Activated CD4-positive, CD25-positive, alpha-beta regulatory T cell treated with anti-CD3 and anti-CD28 coated beads, Interleukin-2, amount 50 U/mL, for 16 hours (primary cell): ENCODE results near the gene POP7.

Source experiments
- DNase-seq: peaks from one replicate; pipeline ENCODE4 v3.0.0-alpha.2; 2020; ENCODE audit warnings: low read depth, low spot score

POP7 gene

DNA sequence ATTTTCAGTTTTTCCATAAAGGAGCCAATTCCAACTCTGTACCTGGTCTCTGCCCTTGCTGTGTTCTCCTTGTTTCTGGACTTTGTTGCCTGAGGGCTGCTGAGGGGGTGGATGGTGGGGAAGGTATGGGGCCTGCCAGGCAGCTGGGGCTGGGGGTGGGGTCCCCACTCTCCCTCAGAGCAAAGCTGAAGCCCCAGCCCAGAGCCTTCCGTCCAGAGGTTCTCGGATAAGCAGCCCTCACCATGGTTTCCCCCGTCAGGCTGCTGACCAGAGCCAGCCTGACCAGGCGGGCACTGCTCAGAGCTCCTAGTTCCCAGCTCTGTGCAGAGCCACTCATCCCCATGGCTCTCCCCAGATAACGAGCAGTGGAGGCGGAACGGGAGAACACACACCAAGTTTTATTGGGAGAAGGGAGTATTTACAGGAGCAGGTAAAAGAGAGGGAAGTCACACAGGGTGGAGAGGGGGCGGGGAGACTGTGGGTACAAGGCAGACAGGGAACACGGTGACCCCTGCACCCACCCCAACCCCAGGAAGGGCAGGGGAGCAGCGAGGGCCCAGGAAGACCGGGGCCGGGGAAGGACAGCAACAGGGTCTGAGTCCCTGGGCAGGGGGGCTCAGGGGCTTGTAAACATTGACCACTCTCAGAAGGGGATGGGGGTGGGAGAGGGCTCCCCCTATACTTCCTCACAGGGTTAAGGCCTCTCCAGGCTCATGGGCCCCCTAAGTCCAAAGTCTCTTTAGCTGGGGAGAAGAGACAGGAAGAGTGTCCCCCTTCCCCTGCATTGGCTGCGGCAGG, 26.6 kb upstream of the POP7 start:
- DNase-seq, result no peak

DNA sequence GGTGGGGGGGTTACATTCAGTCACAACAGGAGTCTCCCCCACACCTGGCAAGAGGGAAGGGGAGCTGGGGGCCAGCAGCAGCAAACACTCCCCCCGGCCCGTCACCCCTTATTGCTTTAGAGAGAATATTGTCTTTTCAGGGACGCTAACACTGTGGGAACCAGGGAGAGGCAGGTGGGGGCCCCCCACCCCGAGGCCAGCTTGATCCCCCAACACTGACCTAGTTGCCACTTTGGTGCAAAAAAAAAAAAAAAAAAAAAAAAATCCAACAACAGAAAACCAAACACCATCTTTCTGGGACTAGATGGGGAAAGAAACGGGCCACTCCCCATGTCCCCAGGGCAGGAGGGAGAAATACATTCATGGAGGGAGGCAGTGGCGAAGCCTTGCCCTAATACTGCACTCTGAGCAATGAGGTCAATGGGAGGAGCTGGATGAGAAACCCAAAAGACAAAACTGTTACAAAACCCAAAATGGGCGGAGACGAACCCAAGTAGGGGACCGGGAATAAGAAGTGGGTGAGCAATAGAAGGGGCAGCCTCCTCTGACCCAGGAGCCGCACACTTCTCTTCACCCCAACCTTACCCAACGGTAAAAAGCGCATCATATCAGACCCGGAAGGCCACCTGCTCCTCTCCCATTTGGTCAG, 25.9 kb upstream of the POP7 start:
- no peak for DNase-seq

DNA sequence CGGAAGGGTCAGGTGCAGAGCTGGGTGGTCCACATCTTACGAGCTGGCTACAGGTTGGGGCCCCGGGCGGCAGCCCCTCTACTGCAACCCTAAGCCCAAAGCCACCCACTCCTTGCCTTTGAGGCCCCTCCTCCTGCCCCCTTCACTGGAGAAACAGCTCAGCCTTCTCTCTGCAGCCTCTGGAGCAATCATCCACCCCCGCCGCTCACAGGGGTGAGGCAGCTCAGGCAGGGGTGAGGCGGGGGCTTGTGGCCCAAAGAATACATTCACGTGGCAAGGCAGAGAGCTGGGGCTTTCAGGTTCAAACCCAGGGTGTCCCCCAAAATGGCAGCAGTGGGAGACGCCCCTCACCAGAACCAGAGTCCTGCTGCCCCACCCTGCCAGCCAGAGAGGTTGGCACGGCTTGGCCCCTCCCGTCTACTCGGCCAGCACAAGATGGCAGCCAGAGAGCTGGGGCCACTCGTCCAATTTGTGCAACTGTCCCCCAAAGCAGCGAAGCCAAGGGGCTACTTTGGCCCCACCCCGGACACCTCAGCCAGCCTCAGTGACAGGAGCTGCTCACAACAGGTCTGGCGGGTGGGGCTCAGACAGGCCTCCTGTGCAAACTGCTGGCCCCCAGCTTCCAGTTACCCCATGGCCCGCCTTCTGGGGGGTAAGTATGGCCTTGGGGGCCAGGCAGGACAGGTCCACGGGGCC, 25.2 kb upstream of the POP7 start:
- no peak for DNase-seq

DNA sequence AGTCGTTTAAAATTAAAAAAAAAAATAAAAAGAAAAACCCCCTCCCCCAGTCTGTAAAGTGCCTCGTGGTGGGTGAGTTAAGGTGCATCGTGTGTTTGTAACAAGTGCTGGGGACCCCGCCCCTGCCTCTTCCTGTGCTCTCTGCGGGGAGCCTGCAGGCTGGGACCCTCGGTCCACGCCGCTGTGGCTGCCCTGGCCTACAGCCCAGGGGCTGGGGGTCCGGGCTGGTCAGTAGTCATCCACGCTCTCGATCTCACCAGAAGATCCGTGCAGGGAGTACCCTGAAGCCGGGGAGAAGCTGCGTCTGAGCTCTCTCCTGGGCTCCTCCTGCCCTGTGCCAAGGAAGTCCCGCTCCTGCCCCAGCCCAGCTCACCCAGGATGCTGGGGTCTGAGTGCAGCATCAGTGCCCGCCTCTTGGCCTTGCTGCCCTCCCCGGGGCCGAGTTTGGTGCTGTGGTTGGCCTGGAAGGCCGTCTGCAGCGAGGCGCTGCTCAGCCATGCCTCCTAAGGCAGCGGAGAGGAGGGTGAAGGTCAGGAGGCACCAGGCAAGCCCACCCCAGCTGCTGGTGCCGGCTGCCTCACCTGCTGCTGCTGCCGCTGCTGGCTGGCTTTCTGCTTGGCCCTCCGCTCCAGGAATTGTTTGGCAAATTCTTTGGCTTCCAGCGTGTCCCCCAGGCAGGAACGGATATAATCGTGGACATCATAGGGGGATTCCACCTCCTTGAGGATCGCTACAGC, 24.3 kb upstream of the POP7 start:
- no peak for DNase-seq

DNA sequence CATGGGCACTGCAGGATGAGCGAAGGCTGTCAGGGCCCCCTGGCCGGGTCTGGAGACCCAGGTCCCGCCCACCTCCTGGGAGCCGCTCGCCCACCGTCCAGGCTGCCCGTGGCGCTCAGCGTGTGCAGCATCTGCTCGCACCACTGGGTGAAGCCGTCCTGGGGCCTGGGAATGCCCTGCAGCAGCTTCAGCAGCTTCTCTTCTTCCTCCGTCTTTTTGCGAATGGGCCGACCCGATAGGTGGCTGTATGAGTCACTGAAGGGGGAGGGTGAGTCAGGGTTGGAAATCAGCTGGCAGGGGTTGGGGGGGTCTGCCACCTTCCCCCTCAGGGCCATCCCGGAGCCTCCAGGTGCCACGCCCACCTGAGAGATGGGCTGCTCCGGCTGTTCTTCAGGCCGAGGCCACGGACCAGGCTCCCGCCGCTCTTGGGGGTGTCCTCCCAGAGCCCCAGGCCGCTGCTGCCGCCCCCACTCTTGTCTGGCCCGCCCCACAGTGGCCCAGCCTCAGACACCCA, 23.6 kb upstream of the POP7 start:
- no peak for DNase-seq

DNA sequence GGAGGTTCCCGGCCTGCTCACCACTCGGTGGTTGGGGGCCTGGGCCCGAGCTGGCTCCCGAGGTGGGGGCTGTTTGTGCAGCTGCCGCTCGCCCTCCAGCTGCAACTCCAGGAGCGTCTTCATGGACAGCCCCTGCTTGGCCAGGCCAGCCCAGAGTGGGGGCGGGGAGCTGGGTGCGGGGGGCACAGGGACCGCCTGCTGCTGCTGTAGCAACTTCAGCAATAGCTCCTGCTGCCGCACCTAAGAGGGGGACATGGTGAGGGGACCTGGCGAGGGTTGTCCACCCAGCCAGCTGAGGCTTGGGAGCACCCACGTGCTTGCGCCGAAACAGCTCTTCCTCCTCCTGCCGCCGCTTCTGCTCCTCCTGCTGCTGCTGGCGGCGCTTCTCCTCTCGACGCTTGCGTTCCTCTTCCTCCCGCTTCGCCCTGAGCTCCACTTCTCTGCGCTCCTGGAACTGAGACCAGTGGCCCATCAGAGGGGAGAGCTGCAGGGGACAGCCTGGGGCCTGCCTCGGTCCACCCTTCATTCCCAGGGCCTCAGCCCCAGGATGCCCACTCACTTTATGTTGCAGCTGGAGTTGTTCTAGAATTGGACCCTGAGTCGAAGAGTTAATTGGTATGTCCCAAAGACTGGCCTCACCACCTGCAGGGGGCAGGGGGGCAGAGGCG, 22.8 kb upstream of the POP7 start:
- no peak for DNase-seq

DNA sequence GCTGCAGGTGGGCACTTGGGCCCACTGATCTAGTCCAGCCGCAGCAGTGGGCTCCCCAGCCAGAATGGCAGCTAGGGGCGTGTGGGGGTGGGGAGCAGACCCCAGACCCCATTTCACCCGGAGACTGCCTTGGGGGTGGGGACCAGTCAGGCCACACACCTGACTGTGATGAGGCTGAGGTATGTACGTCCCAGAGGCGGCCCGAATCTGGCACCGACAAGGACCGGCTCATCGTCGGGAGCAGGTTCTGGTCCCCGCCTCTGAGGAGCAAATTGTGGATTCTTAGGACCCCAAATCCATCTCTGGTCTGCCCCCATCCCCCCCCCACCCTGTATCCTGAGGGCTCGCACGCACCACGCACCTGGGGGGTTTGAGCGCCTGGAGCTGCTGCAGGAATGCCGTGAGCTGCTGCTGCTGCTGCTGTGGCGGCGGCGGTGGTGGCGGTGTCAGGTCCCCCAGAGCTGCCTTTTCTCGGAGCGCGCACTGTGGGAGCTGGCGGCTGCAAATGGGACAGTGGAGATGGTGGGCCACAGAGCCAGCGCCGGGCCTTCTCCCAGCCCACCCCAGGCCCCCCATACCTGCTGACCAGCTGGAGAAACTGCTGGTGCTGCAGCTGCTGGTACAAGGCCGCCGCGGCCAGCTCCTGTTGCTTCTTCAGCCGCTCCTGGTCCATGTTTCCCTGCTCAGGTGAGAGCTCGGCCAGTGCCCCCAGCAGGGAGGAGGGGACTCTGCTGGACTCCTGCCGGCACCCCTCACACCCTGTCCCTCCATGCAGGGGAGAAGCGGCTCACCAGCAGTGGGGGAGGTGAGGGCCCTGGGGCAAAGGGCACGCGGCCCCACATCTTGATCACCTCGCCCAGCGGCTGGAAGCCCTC, 22.0 kb upstream of the POP7 start:
- no peak for DNase-seq

DNA sequence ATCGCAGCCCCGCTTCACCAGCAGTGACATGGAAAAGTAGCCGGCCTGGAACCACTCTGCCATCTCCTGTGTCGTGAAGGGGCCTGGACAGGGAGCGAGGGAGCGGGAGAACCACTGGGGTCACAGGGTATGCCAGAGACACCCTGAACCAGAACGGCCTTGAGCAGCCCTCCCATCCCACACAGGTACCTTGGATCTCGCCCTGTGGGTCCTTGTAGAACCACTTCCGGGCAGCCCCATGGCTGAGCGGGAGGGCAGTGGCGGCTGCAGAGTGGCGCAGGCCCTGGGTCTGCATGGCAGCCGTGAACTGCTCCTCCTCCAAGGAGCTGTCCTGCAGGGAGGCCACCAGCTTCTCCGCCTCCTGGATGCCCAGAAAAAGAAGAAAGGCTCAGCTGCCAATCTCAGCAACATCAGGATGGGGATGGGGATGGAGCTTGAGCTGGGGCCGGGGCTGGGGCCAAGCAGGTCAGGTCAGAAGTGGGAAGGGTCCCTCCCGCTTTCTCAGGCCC, 21.3 kb upstream of the POP7 start:
- no peak for DNase-seq

DNA sequence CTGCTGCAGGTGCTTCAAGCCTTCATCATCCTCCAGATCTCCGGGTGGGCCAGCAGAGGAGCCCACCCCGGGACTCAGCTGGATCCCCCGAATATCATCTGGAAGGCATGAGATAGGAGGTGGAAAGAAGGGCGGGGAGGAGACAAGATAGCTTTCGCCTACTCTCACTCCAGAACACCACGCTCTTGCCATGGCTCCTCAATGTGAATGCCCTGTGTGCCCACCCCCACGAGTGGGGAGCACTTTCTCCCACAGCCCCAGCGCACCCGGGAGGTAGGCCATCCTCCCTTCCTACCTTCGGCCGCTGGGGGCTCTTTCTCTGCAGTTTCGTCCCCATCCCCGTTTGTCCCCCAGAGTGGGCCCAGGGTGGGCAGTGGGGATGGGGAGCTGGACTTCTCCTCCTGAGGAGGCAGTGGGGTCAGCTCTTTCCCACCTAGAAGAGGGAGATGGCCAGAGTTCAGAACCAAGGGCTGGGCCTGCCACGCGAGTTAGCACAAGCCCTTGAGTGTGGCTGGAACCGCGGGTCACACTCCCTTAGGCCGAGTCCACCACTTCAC, 20.8 kb upstream of the POP7 start:
- no peak for DNase-seq

DNA sequence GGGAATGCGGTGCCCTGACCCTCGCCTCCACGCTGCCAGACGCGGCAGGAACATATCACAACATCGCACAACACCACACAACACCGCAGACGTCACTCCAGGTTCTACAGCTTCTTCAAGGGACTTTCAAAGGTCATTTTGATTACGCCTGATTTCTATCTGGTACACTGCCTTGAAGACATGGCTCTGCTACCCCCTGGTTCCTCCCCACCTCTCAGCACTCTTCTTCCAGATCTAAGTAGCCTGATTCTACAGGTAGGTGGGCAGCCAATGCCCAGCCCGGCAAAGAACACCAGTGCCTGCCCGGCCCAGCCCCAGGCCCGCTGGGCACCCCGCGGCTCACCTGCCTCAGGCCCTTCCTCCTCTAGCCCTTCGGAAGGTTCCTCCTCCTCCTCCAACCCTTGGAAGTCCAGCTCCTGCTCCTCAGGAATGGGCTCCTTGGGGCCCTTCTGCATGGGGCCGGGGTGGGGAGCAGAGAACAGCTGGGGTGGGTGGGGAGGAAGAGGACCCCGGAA, 20.2 kb upstream of the POP7 start:
- no peak for DNase-seq

DNA sequence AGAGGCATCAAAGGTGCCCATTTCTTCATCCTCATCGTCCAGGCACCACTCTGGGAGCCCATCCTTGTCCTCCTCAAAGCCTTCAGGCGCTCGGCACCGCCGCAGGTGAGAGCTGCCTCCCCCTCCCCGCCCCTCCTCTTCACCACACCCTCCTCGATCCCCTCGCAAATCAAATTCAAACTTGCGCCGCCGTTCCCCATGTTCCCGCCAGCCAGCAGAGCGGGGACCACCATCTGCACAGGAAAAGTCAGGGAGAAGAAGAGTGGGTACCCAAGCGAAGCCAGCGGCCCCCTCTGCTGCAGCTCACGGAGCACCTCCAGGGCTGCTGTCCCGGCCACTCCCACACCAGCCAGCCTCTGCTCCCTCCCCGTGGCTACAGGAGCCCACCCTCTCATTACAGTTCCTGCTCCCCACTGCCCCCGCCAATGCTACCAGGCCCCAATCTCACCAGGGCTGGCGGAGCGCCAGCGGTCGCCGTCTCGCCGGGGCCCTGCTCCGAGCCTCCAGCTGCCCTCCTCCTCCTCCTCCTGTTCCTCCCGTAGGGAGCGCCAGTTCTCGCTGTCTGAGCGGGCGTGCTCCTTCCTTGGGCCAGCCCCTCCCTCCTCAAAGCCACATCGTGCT, 19.6 kb upstream of the POP7 start:
- DNase-seq, result no peak

DNA sequence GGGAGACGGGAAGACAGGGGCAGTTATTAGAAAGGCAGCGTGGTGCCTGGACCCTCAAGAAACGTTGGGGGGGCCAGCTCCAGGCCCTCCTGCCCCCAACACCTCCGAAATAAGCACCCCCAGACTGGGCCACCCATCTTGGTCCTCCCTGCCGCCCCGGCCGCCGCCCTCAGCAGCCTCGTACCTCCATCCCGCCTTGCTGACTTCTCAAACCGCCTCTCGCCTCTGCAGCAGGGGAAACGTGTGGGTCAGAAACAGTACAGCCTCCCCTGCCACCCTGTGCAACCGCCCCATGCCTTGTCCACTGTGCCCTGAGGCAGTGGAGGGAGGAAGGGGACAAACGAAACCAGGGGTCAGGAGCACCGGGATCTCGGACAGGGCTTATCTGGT, 19.1 kb upstream of the POP7 start:
- no peak for DNase-seq

DNA sequence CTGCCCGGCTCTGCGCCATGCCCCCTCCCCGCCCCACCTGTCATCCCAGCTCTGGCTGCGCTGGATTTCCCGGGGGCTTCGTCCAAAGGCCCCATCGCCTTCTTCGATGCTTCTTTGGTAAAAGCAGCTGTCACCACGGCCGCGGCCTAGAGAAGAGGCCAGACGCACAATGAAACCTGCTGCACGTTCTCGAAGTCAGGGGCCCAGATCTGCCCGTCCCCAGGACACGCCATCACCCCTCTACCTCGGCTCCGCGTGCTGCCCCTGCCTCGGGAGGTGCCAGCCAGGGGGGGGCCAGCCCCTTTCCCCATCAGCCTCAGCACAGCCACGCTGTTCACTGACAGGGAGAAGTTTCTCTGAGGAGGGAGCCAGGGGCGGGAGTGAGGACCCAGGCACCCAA, 18.7 kb upstream of the POP7 start:
- DNase-seq, result no peak

DNA sequence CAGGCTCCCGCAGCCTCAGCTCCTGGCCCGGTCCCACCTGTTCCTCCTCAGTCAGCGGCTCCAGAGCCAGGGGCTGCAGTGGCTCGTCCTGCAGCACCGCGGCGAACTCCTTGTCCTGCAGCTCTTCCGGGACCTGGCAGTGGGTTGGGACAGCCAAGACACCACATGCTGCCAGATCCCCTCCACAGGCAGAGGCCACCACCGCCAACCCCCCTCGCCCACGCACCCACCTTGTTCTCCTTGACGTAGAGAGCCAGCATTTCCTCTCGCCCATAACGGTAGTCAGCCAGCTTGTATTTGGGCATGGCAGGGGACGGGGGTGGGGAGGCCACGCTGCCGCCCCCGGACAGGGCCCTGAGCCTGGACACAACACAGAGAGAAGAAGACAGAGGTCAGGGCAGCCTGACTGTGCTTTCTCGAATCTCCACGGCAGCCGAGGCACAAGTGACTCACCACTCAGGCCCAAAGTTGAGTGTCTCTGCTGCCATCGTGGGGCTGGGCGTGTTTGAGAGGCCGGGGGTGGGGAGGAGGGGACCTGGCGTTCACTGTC, 18.1 kb upstream of the POP7 start:
- no peak for DNase-seq

DNA sequence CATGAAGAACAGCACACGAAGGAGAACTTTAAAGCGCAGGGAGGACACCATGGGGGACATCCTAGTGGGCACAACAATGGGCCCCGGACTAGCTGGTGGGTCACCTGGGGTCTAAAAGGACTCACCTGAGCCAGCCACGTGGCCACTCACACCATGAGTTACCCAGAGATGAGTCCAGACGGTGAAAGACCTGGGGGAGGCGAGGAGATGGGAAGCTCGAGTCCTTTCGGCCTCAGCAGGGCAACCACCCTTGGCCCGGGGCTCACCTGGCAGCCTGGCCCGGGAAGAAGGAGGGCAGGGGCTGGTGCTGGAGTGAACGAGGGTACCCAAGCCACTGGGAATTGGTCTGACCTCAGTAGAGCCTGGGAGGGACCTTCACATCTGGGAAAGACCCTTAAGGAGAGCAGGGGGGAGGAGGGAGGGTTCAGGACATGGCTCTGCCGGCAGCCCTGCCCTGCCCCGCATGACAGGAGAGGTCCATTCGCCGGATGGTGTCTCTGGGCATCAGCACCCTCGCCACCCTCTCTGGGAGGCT, 17.5 kb upstream of the POP7 start:
- DNase-seq, result no peak

DNA sequence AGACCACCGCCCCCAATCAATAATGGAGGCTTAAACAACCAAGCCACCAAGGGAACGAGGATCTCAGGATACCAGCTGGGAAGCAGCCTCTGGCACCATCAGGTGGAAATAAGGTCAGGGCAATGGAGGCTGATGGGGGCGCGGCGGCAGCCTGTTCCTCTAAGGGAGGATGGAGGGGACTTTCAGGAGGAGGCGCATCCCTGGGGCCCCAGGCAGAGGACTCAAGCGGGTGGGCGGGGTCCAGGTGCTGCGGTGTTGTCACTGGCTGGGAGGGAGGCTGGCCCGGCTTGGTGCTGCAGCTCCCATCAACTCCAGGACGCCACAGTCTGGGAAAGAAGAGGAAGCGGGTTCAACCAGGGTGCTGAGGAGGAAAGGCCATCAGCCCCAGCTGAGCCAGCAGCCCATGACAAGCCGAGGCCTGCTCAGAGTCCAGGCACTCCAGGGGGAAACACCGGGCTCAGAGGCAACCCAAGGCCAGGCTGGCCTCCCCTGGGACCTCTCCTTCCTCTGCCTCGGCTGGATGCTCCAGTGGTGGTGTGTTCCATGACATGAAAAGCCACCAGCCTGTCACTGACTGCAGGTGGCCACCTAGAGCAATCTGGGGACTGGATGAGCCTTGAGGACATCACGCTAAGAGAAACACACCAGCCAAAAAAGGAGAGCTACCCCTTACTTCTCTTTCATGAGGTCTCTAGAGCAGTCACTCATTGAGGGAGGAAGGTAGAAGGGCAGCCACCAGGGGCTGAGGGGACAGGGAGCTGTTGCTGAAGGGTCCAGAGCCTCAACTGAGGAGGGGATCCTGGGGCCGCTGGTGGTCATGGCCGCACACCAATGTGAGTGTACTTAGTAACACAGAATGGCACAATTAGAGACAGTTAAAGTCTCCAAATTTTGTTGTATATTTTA, 16.4 kb upstream of the POP7 start:
- DNase-seq, result no peak
